ENCODE data around the gene ARL4A.
"Not testable (repeated sequence)": the region's sequence is repeated elsewhere in the genome, so short reads cannot be mapped to it uniquely, and the experiment has no call there.

Gene ARL4A

GRCh38 chr7:12653518-12653917 is 33.9 kb upstream of the ARL4A start:
- no peak for TF ChIP-seq POU6F1 (CRISPR knock-in tag; IDR thresholded peaks at IDR 0.05; ENCODE audit: borderline replicate concordance, low read depth)
- peak; percentile 79 for TF ChIP-seq ISL1 (CRISPR knock-in tag; IDR thresholded peaks at IDR 0.05)
- TF ChIP-seq PPARA (CRISPR knock-in tag; IDR thresholded peaks at IDR 0.05; ENCODE audit: borderline replicate concordance): no peak
- ATAC-seq: peak; percentile 75

- no peak for ATAC-seq
- TF ChIP-seq ZNF8 (CRISPR knock-in tag; IDR thresholded peaks at IDR 0.05) (no peak), ZC3H10 (CRISPR knock-in tag; IDR thresholded peaks at IDR 0.05) (no peak), ZFP30 (CRISPR knock-in tag; IDR thresholded peaks at IDR 0.05) (no peak), PATZ1 (CRISPR knock-in tag; IDR thresholded peaks at IDR 0.05; ENCODE audit: borderline replicate concordance) (no peak), TCF4 (CRISPR knock-in tag; IDR thresholded peaks at IDR 0.05; ENCODE audit: borderline replicate concordance) (no peak), CREB5 (CRISPR knock-in tag; IDR thresholded peaks at IDR 0.05; ENCODE audit: low read depth) (no peak), ZNF565 (CRISPR knock-in tag; conservative IDR thresholded peaks at IDR 0.05; ENCODE audit: low read depth) (no peak), TSHZ2 (CRISPR knock-in tag; IDR thresholded peaks at IDR 0.05) (no peak), ESRRG (CRISPR knock-in tag; IDR thresholded peaks at IDR 0.05) (no peak), CSRNP3 (CRISPR knock-in tag; IDR thresholded peaks at IDR 0.05) (no peak), POU6F1 (CRISPR knock-in tag; IDR thresholded peaks at IDR 0.05; ENCODE audit: borderline replicate concordance, low read depth) (no peak), ZNF70 (CRISPR knock-in tag; IDR thresholded peaks at IDR 0.05) (no peak), PPARA (CRISPR knock-in tag; IDR thresholded peaks at IDR 0.05; ENCODE audit: borderline replicate concordance) (no peak), ARNTL (CRISPR knock-in tag; IDR thresholded peaks at IDR 0.05; ENCODE audit: borderline replicate concordance, low read depth) (no peak), SNAI2 (CRISPR knock-in tag; IDR thresholded peaks at IDR 0.05) (no peak), BACH2 (CRISPR knock-in tag; IDR thresholded peaks at IDR 0.05; ENCODE audit: borderline replicate concordance) (no peak), GLIS3 (CRISPR knock-in tag; IDR thresholded peaks at IDR 0.05) (no peak), ZFP3 (CRISPR knock-in tag; IDR thresholded peaks at IDR 0.05) (no peak), RARB (CRISPR knock-in tag; IDR thresholded peaks at IDR 0.05) (no peak)
Observed at GRCh38 chr7:12655161-12655560, 32.3 kb upstream of the ARL4A start.

GRCh38 chr7:12660423-12660822 is 27.0 kb upstream of the ARL4A start:
- ATAC-seq: peak; percentile 99
- TF ChIP-seq SNAI2 (CRISPR knock-in tag; IDR thresholded peaks at IDR 0.05): peak; percentile 86; the same call in 1 of the 2 replicates
- TF ChIP-seq TOX (CRISPR knock-in tag; IDR thresholded peaks at IDR 0.05; ENCODE audit: borderline replicate concordance): 0 out of 2 replicates have a peak, but pooled peaks have one; percentile 31
- peak; percentile 39; the same call in 1 of the 2 replicates for TF ChIP-seq PATZ1 (CRISPR knock-in tag; IDR thresholded peaks at IDR 0.05; ENCODE audit: borderline replicate concordance)
- TF ChIP-seq ZFP3 (CRISPR knock-in tag; IDR thresholded peaks at IDR 0.05): peak; percentile 57; the same call in 1 of the 2 replicates
- peak; percentile 78 for TF ChIP-seq CREB5 (CRISPR knock-in tag; IDR thresholded peaks at IDR 0.05; ENCODE audit: low read depth)
- TF ChIP-seq ISL1 (CRISPR knock-in tag; IDR thresholded peaks at IDR 0.05): peak; percentile 56

- not testable (repeated sequence) for ATAC-seq
Observed at GRCh38 chr7:12660986-12661385, 26.4 kb upstream of the ARL4A start.

Measured in SK-N-SH treated with all-trans-retinoic acid at 6 μM for 48 hours (cell line).